GM19238 (cell line): Measurements from ENCODE around the gene CCNY.
"Not testable (repeated sequence)": the region's sequence is repeated elsewhere in the genome, so short reads cannot be mapped to it uniquely, and the experiment has no call there.

ENCODE experiments used
- DNase-seq: peaks from one replicate; pipeline ENCODE4 v3.0.0; 2011; ENCODE audit warnings: low spot score; ENCODE audit not compliant: insufficient read length

CCNY gene

GRCh38 chr10:35336084-35336831 lies at the start of gene CCNY:
TSS of gene CCNY (plus strand) at chr10:35336509. CDS start at chr10:35337054, 545 bp downstream.
- peak; percentile 68 for DNase-seq

DNA sequence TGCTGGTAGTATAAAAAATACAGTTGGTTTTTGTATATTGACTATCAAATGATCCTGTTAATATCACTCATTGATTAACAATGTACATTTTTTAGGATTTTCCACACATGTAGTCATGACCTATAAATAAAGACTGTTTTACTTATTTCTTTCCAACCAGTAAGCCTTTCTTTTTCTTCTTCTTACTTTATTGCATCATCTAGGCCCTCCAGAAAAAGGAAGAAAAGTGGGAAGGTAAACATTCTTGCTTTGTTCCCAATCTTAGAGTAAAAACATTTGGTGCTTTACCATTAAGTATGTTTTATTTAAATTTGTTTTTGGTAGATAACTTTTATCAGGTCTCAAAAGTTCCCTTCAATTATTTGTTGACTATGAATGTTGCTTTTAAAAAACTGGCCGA lies 47.1 kb upstream of the CCNY start:
- DNase-seq = no peak

DNA sequence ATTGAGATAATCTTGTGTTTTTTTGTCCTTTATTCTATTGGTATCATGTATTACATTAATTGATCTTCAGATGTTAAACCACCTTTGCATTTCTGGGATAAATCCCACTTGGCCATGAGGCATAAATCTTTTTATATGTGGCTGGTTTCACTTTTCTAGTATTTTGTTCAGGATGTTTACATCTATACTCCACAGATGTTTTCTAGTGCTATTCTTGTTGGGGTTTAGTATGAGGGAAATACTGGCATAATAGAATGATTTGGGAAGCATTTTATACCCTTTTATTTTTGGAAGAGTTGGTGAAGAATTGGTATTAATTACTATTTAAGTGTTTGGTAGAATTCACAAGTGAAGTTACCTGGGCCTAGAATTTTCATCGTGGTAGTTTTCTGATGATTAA lies 41.8 kb upstream of the CCNY start:
- DNase-seq = no peak

GRCh38 chr10:35299016-35299415 lies 37.3 kb upstream of the CCNY start:
- DNase-seq = no peak

DNA sequence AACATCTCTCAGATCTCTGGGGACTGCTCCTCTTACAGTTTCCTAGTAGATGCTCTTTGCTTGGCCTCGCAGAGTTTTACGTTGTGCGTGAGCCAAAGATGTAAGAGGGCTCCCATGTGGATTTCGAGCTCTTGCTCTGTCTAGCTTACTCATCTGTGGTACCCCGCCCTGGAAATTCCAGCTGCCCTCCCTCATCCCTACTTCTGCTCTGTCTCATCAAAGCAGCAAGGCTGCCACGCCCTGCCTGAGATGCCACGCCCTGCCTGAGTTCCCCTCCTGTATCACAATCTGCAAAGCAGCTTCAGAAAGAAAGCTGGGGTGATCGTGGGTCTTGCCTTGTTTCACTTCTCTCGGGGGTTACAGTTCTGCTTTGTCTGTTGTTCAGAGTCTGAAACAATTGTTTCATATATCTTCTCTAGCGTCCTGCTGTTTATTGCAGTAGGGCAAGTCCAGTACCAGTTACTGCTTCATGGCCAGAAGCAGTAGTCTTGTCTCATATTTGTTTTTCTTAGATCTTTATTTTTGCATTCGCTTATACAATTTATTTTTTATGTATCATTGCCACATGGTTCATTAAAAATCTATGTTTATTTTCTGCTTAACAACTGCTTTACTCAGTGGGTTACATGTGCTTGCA lies 36.1 kb upstream of the CCNY start:
- DNase-seq = no peak

DNA sequence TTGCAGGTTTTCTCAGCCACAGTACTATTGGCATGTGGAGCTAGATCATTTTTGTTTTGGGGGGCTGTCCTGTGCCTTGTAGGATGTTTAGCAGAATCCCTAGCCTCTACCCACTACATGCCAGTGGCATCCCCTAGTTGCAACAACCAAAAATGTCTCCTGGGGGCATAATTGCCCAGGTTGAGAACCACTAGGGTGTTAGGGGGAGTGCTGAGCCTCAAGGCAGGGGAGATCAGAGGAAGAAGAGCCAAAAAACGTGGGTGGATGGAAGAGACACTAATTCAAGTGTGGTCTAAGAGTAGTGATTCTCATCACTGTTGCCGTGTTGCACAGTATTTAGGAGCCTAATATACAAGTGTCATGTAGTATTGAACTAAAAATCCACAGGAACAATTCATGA lies 31.7 kb upstream of the CCNY start:
- no peak for DNase-seq

GRCh38 chr10:35306852-35307251 lies 29.5 kb upstream of the CCNY start:
- no peak for DNase-seq

DNA sequence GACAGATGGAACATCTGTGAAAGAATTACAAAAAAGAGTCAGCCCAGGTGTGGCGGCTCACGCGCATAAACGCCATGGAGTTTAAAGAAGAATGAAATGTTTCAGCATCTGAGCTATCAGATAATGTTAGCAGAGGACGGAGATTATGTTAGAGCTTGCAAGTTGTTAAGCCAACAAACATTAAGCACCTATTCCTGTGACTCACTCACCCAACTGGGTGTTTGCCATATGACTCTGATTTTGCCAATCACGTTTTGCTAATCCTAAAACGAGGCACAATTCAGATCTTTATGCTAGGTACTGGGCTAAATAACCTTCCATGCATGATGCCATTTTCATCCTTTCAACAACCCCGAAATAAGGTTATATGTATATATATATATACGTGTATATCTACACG lies 29.0 kb upstream of the CCNY start:
- DNase-seq = no peak

GRCh38 chr10:35308809-35309208 lies 27.5 kb upstream of the CCNY start:
- DNase-seq = no peak

GRCh38 chr10:35314142-35314541 lies 22.2 kb upstream of the CCNY start:
- DNase-seq = not testable (repeated sequence)

- not testable (repeated sequence) for DNase-seq
These were observed 21.1 kb upstream of the CCNY start for GRCh38 chr10:35315235-35315634.

DNA sequence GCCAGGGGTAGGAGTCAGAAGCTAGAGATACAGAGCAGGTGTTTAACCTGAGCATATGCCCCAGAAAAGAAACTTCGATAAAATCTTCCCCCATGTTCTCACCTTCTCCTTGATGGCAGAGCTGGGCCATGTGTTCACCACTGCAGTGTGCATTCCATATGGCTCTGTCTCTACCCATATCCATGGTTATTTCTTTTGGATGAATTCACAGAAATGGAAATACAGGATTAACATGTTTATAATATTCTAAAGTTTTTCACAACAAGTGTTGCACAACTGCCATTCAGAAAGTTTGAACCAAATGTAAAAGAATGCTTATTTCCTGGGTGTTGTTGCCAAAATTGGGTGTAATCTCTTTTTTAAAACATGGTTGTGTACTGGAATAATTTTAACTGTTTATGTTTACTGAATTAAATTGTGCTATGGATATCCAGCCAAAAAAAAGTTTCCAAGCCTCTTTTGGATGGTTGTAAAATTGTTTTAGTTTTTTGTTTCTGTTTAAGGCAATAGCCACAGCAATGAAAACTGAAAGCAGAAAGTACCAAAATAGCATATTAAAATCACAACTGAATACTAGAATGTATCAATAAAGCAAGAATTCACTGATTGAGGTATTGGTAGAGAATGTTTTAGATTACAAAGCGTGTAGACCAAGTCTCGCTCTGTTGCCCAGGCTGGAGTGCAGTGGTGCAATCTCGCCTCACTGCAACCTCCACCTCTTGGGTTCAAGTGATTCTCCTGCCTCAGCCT lies 19.9 kb upstream of the CCNY start:
- no peak for DNase-seq

DNA sequence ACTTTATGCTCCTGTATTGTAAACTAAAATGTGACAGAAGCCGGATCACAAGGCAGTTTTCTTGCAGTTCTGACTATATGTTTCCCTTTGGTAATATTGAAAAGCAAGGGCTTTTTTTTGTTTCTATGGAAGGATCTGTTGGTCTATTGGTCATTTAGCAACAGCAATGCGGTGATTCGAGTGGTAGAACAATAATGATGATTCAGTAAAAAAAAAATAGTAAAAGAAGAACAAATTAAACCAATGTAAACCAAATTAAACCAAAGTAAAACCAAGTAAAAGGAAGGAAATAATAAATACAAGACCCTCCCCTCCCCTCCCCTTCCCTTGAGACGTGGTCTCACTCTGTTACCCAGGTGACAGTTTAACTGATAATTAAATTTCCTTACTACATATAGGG lies 17.8 kb upstream of the CCNY start:
- DNase-seq = no peak

DNA sequence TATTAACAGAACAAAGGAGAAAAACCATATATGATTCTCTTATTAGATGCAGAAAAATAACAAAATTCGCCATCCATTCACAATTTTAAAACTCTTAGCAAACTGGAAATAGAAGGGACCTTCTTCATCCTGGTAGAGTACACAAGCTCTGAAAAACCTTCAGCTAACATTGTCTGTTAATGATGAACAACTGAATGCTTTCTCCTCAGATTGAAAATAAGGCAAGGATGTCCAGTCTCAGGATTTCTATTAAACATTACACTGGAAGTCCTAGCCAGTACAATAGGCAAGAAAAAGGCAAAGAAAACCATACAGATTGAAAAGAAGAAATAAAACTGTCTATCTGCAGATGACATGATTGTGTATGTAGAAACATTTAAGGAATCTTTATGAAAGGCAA lies 16.0 kb upstream of the CCNY start:
- DNase-seq = no peak

DNA sequence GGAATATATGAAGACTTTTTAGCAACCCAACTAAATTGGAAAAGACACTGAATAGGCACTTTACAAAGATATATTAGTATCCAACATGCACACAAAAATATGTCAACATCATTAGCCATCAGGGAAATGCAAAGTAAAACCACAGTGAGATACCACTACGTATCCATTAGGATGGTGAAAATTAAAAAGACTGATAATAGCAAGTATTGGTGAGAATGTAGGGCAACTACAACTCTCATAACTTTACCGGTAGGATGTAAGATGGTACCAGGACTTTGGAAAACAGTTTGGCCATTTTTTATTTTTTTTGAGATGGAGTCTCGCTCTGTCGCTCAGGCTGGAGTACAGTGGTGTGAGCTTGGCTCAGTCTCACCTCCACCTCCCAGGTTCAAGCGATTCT lies 13.7 kb upstream of the CCNY start:
- DNase-seq = no peak

DNA sequence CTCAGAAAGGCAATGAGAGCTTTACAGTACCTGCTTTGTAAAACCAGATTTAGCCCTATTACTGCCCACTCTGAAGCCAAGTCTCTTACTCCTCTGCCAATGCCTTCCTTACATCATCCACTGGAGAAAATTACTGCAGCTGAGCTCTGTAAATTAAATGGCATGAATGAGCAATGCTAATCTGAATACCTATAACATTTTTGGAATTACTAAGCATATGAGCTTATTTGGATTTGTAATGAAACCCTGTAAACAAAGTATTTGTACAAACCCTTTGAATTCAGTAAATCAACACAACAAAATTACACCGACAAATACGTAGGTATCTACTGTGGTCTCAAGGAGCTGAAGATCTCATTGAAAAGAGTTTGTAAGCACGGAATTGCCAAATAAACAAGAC lies 12.1 kb upstream of the CCNY start:
- no peak for DNase-seq

DNA sequence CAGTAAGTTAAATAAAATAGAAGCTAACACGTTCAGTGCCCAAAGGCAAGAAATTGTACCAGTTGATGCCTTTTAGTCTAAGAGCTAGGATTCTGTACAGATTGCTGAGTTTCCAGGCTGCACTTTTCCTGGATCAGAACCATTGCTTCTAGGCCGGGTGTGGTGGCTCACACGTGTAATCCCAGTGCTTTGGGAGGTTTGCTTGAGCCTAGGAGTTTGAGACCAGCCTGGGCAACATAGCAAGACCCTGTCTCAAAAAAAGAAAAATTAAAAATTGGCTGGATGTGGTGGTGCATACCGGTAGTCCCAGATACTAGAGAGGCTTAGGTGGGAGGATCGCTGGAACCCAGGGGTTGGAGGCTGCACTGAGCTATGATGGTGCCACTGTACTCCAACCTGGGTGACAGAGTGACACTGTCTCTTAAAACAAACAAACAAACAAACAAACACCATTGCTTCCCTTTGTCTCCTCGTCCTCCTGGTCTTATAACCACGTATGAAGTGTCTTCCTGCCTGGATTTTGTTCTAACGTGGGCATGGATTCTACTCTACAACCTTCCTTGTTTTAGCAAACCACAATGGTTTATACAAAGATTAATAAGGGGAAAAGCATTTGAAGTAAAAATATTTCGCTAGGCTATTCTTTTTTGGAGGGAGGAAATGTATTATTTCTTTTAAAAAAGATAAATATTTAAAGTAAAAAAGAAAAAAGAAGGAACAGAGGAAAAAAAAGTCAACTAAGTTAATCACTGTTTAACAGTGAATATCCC lies 9.7 kb upstream of the CCNY start:
- no peak for DNase-seq

DNA sequence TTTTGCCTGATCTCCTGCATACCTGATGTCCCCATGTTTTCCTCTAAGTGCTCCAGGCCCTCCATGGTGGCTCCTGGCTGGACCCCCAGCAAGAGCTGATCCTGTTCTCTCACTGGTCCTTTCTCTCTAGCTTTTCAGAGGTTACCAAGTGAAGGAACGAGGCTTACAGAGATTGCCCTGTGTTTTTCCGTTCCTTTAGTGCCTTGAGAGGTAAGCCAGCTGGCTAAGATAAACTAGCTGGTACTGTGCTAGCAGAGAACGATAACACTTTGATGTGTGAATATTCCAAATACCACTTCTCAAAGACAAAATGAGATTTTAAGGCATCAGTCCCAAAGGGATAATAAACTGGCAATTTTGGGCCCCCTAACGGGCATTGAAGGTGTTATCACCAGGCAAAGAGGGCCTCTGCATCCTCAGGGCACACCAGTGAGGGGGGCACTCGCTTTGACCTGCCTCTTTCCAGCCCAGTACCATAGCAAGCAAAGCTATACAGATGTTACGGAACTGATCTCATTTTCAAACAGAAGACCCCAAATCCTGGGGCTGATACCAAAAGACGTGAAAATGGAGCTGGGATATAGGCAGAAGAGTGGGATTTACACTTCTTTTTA lies 8.4 kb upstream of the CCNY start:
- DNase-seq = no peak

GRCh38 chr10:35328404-35329037 lies 7.8 kb upstream of the CCNY start:
- DNase-seq = no peak

GRCh38 chr10:35329520-35329919 lies 6.8 kb upstream of the CCNY start:
- no peak for DNase-seq
